ENCODE results near the gene ANAPC1.

- TF ChIP-seq, protein P1, sequence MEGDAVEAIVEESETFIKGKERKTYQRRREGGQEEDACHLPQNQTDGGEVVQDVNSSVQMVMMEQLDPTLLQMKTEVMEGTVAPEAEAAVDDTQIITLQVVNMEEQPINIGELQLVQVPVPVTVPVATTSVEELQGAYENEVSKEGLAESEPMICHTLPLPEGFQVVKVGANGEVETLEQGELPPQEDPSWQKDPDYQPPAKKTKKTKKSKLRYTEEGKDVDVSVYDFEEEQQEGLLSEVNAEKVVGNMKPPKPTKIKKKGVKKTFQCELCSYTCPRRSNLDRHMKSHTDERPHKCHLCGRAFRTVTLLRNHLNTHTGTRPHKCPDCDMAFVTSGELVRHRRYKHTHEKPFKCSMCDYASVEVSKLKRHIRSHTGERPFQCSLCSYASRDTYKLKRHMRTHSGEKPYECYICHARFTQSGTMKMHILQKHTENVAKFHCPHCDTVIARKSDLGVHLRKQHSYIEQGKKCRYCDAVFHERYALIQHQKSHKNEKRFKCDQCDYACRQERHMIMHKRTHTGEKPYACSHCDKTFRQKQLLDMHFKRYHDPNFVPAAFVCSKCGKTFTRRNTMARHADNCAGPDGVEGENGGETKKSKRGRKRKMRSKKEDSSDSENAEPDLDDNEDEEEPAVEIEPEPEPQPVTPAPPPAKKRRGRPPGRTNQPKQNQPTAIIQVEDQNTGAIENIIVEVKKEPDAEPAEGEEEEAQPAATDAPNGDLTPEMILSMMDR (IDR thresholded peaks at IDR 0.05): no peak
- TF ChIP-seq POLR2A (IDR thresholded peaks at IDR 0.05): no peak
These were observed 25.1 kb upstream of the ANAPC1 start for GRCh38 chr2:111909079-111909478.

Data from right lobe of liver (tissue), 4 donors.